Muscle of back (tissue), 11 donors: ENCODE data around the gene CRYL1. TPM values are rescaled to one million over a fixed set of nuclear protein-coding genes. Genes with fewer than 3 reads are reported as not detected.

Experiments used
- DNase-seq, 3 donors: peaks; one replicate each; pipeline versions ENCODE4 v3.0.0 to v3.0.0-alpha.2; 2013
- polyA plus RNA-seq, 10 donors: library from polyadenylated mRNA; unstranded; fragments of 120-200 nt; gene quantifications; one replicate each; pipeline ENCODE4 v1.2.1, GENCODE V29; 2013; ENCODE audit not compliant: insufficient read length in 10 of 10

Gene CRYL1
- polyA plus RNA-seq, 10 donors = 20.7 to 35.3 (median 27.9) TPM

- no peak for DNase-seq
Measured at GRCh38 chr13:20401931-20402856, 123.5 kb downstream of the CRYL1 start.

GRCh38 chr13:20401531-20401930, 124.1 kb downstream of the CRYL1 start:
- no peak for DNase-seq

GRCh38 chr13:20400774-20401173, 124.9 kb downstream of the CRYL1 start:
- DNase-seq = no peak

GRCh38 chr13:20399961-20400360, 125.7 kb downstream of the CRYL1 start:
- no peak for DNase-seq

- DNase-seq = no peak
Measured at GRCh38 chr13:20399515-20399914, 126.1 kb downstream of the CRYL1 start.

GRCh38 chr13:20398459-20398858, 127.2 kb downstream of the CRYL1 start:
- no peak for DNase-seq

- DNase-seq = no peak
Measured at GRCh38 chr13:20397896-20398295, 127.8 kb downstream of the CRYL1 start.

GRCh38 chr13:20395061-20395916, 130.4 kb downstream of the CRYL1 start:
- DNase-seq = no peak

- no peak for DNase-seq
Measured at GRCh38 chr13:20394506-20394905, 131.2 kb downstream of the CRYL1 start.

GRCh38 chr13:20394169-20394501, 131.5 kb downstream of the CRYL1 start:
- DNase-seq = no peak

GRCh38 chr13:20393273-20394168, 132.1 kb downstream of the CRYL1 start:
- no peak for DNase-seq

- DNase-seq = no peak
Measured at GRCh38 chr13:20392530-20392929, 133.1 kb downstream of the CRYL1 start.

GRCh38 chr13:20391597-20392452, 133.8 kb downstream of the CRYL1 start:
- no peak for DNase-seq

GRCh38 chr13:20390526-20391175, 135.0 kb downstream of the CRYL1 start:
- DNase-seq = no peak

GRCh38 chr13:20389696-20390525, 135.7 kb downstream of the CRYL1 start:
- DNase-seq = no peak

- DNase-seq = peak in 1 of 3 donors; percentile 29
Measured at GRCh38 chr13:20388184-20388583, 137.5 kb downstream of the CRYL1 start.

GRCh38 chr13:20387441-20387971, 138.2 kb downstream of the CRYL1 start:
- DNase-seq = no peak

- DNase-seq = no peak
Measured at GRCh38 chr13:20387006-20387405, 138.7 kb downstream of the CRYL1 start.

GRCh38 chr13:20383058-20383457, 142.6 kb downstream of the CRYL1 start:
- no peak for DNase-seq
